Sigmoid colon (tissue), 4 donors: ENCODE measurements around the gene LMF2.

Experiments used
- CTCF ChIP-seq, 4 experiments: fragments of 450-650 bp in 3 of 4; fragments of 200-600 bp in 1 of 4; IDR thresholded peaks; one replicate each; pipeline ENCODE4 v1.5.1; 2016 to 2019; ENCODE audit warnings: antibody characterized with exemption in 4 of 4, mild to moderate bottlenecking in 3 of 4, moderate library complexity in 2 of 4
- POLR2A ChIP-seq, 2 donors: fragments of 450-650 bp; IDR thresholded peaks; one replicate each; pipeline ENCODE4 v1.6.1; 2016; ENCODE audit warnings: antibody characterized with exemption in 2 of 2, mild to moderate bottlenecking in 2 of 2, moderate library complexity in 2 of 2
- POLR2AphosphoS5 ChIP-seq, 4 donors: sonication (generic); formaldehyde crosslinking; IDR thresholded peaks; one replicate each; pipeline ENCODE4 v1.6.1; 2017; ENCODE audit warnings: antibody characterized with exemption in 4 of 4

GRCh38 chr22:50518606-50519005 is 11.1 kb upstream of the LMF2 start:
- TF ChIP-seq CTCF (IDR thresholded peaks at IDR 0.05): no peak
- no peak for TF ChIP-seq POLR2AphosphoS5 (IDR thresholded peaks at IDR 0.05)
- TF ChIP-seq POLR2A (IDR thresholded peaks at IDR 0.05): no peak
